Activated CD8-positive, alpha-beta T cell treated with anti-CD3 and anti-CD28 coated beads, Interleukin-2, amount 10 ng/mL, durations not matched to agents 7 days and 5 days (primary cell): ENCODE measurements around the gene ATAD2B. TPM values are rescaled to one million over a fixed set of nuclear protein-coding genes. Genes with fewer than 3 reads are reported as not detected.
"Not testable (repeated sequence)": the region's sequence is repeated elsewhere in the genome, so short reads cannot be mapped to it uniquely, and the experiment has no call there.

Experiments used
- ATAC-seq: fragments of 150-1000 bp; cut with Tn5 transposase; one replicate; pipeline ENCODE4 v1.10.0; 2021; ENCODE audit warnings: moderate library complexity
- CTCF ChIA-PET: fragments of 350-600 bp; sonication (Branson Sonifier 250); formaldehyde crosslinking; loops from one replicate; lab custom pipeline; 2021; ENCODE audit warnings: antibody characterized with exemption; lab: Charles Lee
- POLR2A ChIA-PET: fragments of 350-600 bp; sonication (Branson Sonifier 250); formaldehyde crosslinking; loops from one replicate; lab custom pipeline; 2021; ENCODE audit warnings: antibody characterized with exemption; lab: Charles Lee
- DNase-seq: peaks from one replicate; pipeline ENCODE4 v3.0.0-alpha.2; 2020
- H3K27ac Mint-ChIP-seq: one replicate; pipeline ENCODE4 v1.8.0; 2021; ENCODE audit warnings: mild to moderate bottlenecking, mixed read lengths
- H3K27me3 Mint-ChIP-seq: one replicate; pipeline ENCODE4 v1.8.0; 2021; ENCODE audit warnings: low read depth, mixed read lengths
- H3K36me3 Mint-ChIP-seq: one replicate; pipeline ENCODE4 v1.8.0; 2021; ENCODE audit warnings: low read depth, mixed read lengths
- H3K4me1 Mint-ChIP-seq: one replicate; pipeline ENCODE4 v1.8.0; 2021; ENCODE audit warnings: low read depth, mixed read lengths
- H3K4me3 Mint-ChIP-seq: one replicate; pipeline ENCODE4 v1.8.0; 2021; ENCODE audit warnings: mild to moderate bottlenecking, mixed read lengths
- H3K9me3 Mint-ChIP-seq: one replicate; pipeline ENCODE4 v1.8.0; 2022; ENCODE audit warnings: mixed read lengths; ENCODE audit not compliant: insufficient read depth
- total RNA-seq, 2 experiments: library from RNA; stranded (reverse); gene quantifications; one replicate each; pipeline ENCODE4 v1.2.3, GENCODE V29; 2021

The ATAD2B gene
- total RNA-seq, result 10 to 100 TPM; 28.2 to 32.0 TPM

DNA sequence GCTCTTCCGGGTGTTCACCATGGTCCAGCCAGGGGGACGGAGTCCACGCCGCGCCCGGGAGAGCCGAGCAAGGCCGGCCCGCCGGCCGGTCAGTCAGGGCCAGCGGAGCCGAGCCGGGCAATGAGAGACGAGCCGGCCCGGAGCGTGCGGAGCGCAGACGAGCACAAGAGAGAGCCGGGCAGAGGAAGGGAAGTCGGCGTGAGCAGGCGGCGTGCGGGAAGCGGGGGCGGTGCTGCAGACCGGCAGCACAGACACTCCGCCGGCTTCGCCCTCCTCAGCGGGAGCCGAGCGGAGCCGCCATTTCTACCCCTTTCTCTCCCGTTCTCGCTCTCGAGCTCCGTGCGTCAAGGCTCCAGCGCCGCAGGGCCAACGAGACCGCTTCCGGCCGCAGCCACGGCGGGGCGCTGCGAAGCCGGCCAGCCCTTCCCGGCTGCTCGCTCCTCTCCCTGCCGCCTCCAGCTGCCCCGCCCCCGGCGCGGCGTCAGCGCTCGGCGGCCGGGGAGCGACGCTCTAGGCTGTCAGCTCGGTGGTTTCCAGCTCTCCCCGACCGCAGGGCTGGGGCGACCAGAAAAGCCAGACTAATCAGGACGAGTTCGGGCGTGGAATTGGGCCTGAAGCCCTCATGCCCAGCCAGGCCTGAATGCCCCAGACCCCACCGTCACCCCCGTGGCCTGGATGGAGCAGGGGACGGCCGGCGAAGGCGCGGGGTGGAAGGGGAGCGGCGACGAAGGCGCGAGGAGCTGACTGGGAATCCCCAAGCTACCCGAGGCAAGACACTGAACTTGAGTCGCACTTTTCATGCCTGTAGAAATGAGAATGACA is at the start of gene ATAD2B:
TSS of gene ATAD2B (minus strand) at position 374 of the 822 bp plus-strand sequence. CDS start at position 21, 353 bp downstream.
- POLR2A ChIA-PET, result interaction anchor here (0.5 to 4.3 kb wide), 35 partner anchors 9 to 1386 kb away, joined by 3 to 145 read pairs (median 4); partner anchors contain the start of genes FKBP1B, ITSN2, SF3B6 and TP53I3
- Mint-ChIP-seq H3K4me1 (peaks cover 39% of the 10 kb centered on the region), H3K27me3 (no peaks in the 10 kb centered on the region), H3K4me3 (peak within 1 kb of the TSS; percentile 98), H3K36me3 (peaks cover 12% of the 10 kb centered on the region), H3K9me3 (no peaks in the 10 kb centered on the region), H3K27ac (peak within 1 kb of the TSS; percentile 99)
- CTCF ChIA-PET, result interaction anchor here (0.7 to 5.2 kb wide), 41 partner anchors 9 to 1435 kb away, joined by 3 to 83 read pairs (median 5); partner anchors contain the start of genes FKBP1B, MFSD2B, SF3B6 and TP53I3
- DNase-seq (peak; percentile 94), ATAC-seq (peak; percentile 89)

DNA sequence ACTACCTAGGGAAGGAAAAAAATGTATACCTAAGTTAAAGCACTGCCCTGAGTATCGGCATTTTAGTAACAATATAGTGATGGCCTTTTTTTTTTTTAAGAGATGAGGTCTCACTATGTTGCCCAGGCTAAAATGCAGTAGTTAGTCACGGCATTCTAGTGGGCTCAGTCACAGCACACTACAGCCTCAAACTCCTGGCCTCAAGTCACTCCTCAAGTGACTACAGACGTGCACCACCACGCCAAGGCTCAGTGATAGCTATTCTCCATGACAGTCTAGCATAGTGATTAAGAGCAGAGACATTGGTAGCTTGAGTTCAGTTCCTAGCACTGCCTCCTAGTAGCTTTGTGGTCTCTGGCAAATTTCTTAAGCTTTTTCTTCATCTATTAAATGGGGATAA is 40.9 kb upstream of the ATAD2B start:
- ATAC-seq (no peak), DNase-seq (no peak)
- Mint-ChIP-seq H3K36me3 (peaks cover 6% of the 10 kb centered on the region), H3K9me3 (no peaks in the 10 kb centered on the region), H3K27ac (no peak overlapping the region), H3K4me1 (no peaks in the 10 kb centered on the region), H3K4me3 (no peak overlapping the region), H3K27me3 (no peaks in the 10 kb centered on the region)
- CTCF ChIA-PET, result no interaction called here
- POLR2A ChIA-PET, result no interaction called here

DNA sequence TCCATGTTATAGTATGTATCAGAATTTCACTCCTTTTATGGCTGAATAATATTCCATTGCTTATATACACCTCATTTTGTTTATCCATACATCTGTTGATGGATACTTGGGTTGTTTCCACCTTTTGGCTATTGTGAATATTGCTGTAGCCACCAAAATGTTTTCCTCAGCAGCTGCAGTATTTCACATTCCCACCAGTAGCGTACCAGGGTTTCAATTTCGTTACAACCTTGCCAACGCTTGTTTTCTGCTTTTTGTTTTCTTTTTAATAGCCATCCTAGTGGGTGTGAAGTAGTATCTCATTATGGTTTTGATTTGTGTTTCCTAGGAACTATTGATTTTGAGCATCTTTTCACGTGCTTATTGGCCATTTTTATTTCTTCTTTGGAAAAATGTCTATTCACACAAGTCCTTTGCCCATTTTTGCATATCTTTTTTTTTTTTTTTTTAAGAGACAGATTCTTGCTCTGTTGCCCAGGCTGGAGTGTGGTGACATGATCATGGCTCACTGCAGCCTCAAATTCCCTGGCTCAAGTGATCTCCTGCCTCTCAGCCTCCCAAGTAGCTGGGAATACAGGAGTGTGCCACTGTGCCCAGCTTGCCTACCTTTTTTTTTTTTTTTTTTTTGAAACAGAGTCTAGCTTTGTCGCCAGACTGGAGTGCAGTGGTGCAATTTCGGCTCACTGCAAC is 27.5 kb upstream of the ATAD2B start:
- DNase-seq (no peak), ATAC-seq (no peak)
- Mint-ChIP-seq H3K9me3 (no peaks in the 10 kb centered on the region), H3K36me3 (no peaks in the 10 kb centered on the region), H3K27ac (no peak overlapping the region), H3K4me1 (peaks cover 6% of the 10 kb centered on the region), H3K27me3 (no peaks in the 10 kb centered on the region), H3K4me3 (no peak overlapping the region)
- ChIA-PET CTCF (no interaction called here), POLR2A (interaction anchor here (1.0 kb wide), 1 partner anchor 14 kb away, joined by 3 read pairs; the partner anchor contains the start of gene UBXN2A)

DNA sequence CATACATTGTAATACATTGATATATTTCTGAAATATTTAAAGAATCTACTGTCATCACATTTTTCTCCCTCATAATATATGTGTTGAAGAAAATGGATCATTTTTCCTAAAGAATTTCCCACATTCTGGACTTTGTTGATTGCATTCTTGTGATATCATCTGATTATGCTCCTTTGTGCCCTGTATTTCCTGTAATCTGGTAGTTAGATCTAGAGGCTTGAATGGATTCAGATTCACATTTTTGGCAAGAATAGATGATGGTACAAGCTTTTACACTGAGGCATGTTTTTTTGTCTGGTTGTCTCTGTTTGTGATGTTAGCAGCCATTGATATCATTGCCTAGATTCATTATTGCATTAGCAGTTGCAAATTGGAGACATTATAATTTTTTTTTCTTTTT is 26.7 kb upstream of the ATAD2B start:
- H3K36me3 Mint-ChIP-seq, result no peaks in the 10 kb centered on the region
- CTCF ChIA-PET, result no interaction called here
- H3K4me1 Mint-ChIP-seq, result peaks cover 6% of the 10 kb centered on the region
- ATAC-seq, result no peak
- no peaks in the 10 kb centered on the region for H3K9me3 Mint-ChIP-seq
- H3K4me3 Mint-ChIP-seq, result no peak overlapping the region
- no peak overlapping the region for H3K27ac Mint-ChIP-seq
- POLR2A ChIA-PET, result interaction anchor here (1.0 kb wide), 1 partner anchor 13 kb away, joined by 3 read pairs; the partner anchor contains the start of gene UBXN2A
- no peaks in the 10 kb centered on the region for H3K27me3 Mint-ChIP-seq
- no peak for DNase-seq

DNA sequence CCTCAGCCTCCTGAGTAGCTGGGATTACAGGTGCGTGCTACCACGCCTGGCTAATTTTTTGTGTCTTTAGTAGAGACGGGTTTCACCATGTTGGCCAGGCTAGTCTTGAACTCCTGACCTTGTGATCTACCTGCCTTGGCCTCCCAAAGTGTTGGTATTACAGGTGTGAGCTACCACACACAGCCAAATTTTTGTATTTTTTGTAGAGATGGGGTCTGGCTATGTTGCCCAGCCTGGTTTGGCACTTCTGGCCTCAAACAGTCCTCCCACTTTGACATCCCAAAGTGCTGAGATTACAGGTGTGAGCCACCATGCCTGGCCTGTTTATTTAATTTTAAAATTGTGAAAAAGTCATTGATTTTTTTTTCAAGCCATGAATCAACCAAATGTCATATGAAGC is 25.6 kb upstream of the ATAD2B start:
- CTCF ChIA-PET, result interaction anchor here (1.5 kb wide), 1 partner anchor 132 kb away, joined by 4 read pairs; the partner anchor contains the start of gene TP53I3
- ATAC-seq, H3K9me3 Mint-ChIP-seq, H3K27ac Mint-ChIP-seq, DNase-seq, H3K4me3 Mint-ChIP-seq, POLR2A ChIA-PET, H3K4me1 Mint-ChIP-seq, H3K36me3 Mint-ChIP-seq, H3K27me3 Mint-ChIP-seq: not testable (repeated sequence)

DNA sequence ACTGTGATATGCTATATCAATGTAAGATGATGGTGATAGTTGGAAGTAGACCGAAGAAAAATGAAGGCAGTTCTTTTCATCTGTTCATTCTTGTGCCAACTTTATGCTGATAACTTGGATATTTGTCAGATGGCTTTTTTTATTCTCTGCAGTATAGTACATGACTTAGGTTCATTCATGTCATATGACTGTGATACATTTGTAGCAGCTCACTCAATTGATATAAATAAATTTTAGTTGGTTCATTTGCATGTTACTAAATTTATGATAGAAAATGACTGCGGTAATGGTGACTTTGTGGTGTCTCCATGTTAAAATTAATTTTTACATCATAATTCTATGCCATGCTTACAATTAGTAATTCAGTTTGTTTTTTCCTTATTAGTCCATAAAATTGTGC is 20.4 kb upstream of the ATAD2B start:
- no peak for ATAC-seq
- POLR2A ChIA-PET, result no interaction called here
- CTCF ChIA-PET, result no interaction called here
- Mint-ChIP-seq H3K27ac (no peak overlapping the region), H3K9me3 (no peaks in the 10 kb centered on the region), H3K27me3 (no peaks in the 10 kb centered on the region), H3K4me3 (no peak overlapping the region), H3K36me3 (peaks cover 7% of the 10 kb centered on the region), H3K4me1 (peaks cover 6% of the 10 kb centered on the region)
- DNase-seq, result no peak

DNA sequence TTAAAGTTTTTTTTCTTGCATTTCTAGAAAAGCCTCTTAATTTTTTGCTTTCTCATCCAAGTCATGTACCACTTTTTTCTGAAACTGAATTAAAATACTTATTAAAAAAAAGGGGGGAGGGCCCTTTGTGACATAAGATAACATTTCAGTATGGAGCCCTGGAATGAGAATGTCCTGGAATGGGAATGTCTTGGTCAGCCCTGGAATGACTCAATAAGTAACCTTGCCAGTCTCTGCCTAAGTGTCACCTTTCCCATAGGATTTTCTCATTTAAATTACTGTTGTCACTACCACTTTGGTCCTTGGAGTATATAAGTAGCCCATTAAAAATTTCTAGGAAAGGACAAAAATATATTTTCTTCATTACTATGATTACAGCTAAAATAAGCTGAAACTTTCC is 18.1 kb upstream of the ATAD2B start:
- CTCF ChIA-PET, result interaction anchor here (0.9 to 3.0 kb wide), 3 partner anchors 18 to 140 kb away, joined by 3 to 11 read pairs (median 3); partner anchors contain the start of genes ATAD2B and TP53I3
- Mint-ChIP-seq H3K9me3 (no peaks in the 10 kb centered on the region), H3K36me3 (peaks cover 9% of the 10 kb centered on the region), H3K27ac (no peak overlapping the region), H3K4me1 (peaks cover 15% of the 10 kb centered on the region), H3K4me3 (no peak overlapping the region), H3K27me3 (no peaks in the 10 kb centered on the region)
- POLR2A ChIA-PET, result interaction anchor here (0.7 kb wide), 1 partner anchor 71 kb away, joined by 3 read pairs; no protein-coding TSS in a partner anchor
- DNase-seq (no peak), ATAC-seq (no peak)

DNA sequence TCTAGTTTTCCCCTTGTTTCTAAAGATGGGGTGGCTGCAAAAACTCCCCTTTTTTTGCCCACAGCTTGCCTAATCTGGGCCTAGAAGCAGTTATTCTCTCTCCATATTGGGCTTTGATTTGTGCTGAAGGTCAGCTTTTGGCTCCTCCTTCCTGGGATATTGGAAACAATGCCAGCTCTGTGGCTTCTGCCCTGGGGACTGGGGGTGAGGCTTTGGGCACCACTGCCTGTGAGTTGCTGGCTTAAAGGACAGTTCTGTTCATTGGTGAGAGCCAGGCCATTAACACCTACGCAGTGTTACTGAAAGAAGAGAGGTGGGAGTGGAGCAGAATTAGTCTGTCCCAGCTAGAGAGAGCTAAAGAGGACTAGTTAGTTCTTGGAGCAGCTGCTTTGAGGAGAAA is 17.6 kb upstream of the ATAD2B start:
- H3K36me3 Mint-ChIP-seq, result peaks cover 9% of the 10 kb centered on the region
- no peak overlapping the region for H3K27ac Mint-ChIP-seq
- POLR2A ChIA-PET, result interaction anchor here (0.7 kb wide), 1 partner anchor 71 kb away, joined by 3 read pairs; no protein-coding TSS in a partner anchor
- H3K4me3 Mint-ChIP-seq, result no peak overlapping the region
- peaks cover 16% of the 10 kb centered on the region for H3K4me1 Mint-ChIP-seq
- DNase-seq, result no peak
- CTCF ChIA-PET, result interaction anchor here (0.9 to 3.0 kb wide), 3 partner anchors 18 to 140 kb away, joined by 3 to 11 read pairs (median 3); partner anchors contain the start of genes ATAD2B and TP53I3
- H3K9me3 Mint-ChIP-seq, result no peaks in the 10 kb centered on the region
- H3K27me3 Mint-ChIP-seq, result peaks cover under 1% of the 10 kb centered on the region
- ATAC-seq, result no peak

DNA sequence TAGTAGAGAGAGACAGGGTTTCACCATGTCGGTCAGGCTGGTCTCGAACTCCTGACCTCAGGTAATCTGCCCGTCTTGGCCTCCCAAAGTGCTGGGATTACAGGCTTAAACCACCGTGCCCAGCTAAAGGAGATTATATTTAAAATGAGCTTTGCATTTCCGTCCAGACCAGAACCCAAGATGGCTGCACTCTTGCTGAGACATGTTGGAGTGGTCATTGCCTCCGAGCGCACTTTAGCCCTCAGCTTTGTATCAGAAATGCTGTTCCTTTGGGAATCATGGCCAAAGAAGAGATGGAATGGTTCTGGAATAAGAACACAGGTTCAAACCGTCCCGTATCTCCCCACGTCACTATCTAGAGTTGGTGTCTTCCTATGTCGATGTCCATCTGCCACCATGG is 16.7 kb upstream of the ATAD2B start:
- ChIA-PET CTCF (interaction anchor here (3.0 kb wide), 1 partner anchor 17 kb away, joined by 11 read pairs; the partner anchor contains the start of gene ATAD2B), POLR2A (interaction anchor here (0.6 to 5.8 kb wide), 2 partner anchors 17 to 146 kb away, joined by 3 to 145 read pairs; partner anchors contain the start of gene ATAD2B)
- no peak for ATAC-seq
- no peak for DNase-seq
- Mint-ChIP-seq H3K4me1 (peaks cover 25% of the 10 kb centered on the region), H3K4me3 (no peak overlapping the region), H3K27me3 (peaks cover 9% of the 10 kb centered on the region), H3K27ac (no peak overlapping the region), H3K36me3 (peaks cover 9% of the 10 kb centered on the region), H3K9me3 (no peaks in the 10 kb centered on the region)

DNA sequence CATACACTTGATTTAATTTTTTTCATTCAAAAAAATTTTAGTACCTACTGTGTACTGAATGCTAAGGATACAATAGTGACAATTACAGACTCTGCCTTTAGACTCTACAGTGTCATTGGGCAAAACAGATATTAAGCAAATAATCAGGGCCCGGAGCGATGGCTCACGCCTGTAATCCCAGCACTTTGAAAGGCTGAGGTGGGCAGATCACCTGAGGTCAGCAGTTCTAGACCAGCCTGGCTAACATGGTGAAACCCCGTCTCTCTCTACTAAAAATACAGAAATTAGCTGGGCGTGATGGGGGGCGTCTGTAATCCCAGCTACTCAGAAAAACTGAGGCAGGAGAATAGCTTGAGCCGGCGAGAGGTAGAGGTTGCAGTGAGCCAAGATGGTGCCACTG is 14.7 kb upstream of the ATAD2B start:
- Mint-ChIP-seq H3K4me1 (peaks cover 26% of the 10 kb centered on the region), H3K36me3 (peaks cover 7% of the 10 kb centered on the region), H3K27ac (no peak overlapping the region), H3K27me3 (peaks cover 9% of the 10 kb centered on the region), H3K4me3 (peak overlapping the region; percentile 17), H3K9me3 (no peaks in the 10 kb centered on the region)
- POLR2A ChIA-PET, result interaction anchor here (0.6 to 5.8 kb wide), 2 partner anchors 15 to 1196 kb away, joined by 3 to 145 read pairs; partner anchors contain the start of gene ATAD2B
- no peak for ATAC-seq
- DNase-seq, result no peak
- CTCF ChIA-PET, result interaction anchor here (1.0 to 1.6 kb wide), 3 partner anchors 15 to 143 kb away, joined by 3 to 8 read pairs (median 5); partner anchors contain the start of genes ATAD2B and TP53I3
